ENCODE data around the gene TP63. TPM values are rescaled to one million over a fixed set of nuclear protein-coding genes. Genes with fewer than 3 reads are reported as not detected.
"Not testable (repeated sequence)": the region's sequence is repeated elsewhere in the genome, so short reads cannot be mapped to it uniquely, and the experiment has no call there.

Gene TP63
- total RNA-seq, 1 donor from 2014 or later: 0.13 TPM

GRCh38 chr3:189588475-189589178 lies 42.6 kb upstream of the TP63 start:
- Histone ChIP-seq H3K27me3 (ENCODE audit: control insufficient read depth, insufficient read depth, low read length) (no peaks in the 10 kb centered on the region), H3K36me3 (ENCODE audit: control insufficient read depth, insufficient read depth, low read length) (no peaks in the 10 kb centered on the region), H3K4me3 (ENCODE audit: low read depth, low read length) (no peak overlapping the region)
- DNase-seq (ENCODE audit: low read depth): no peak
- no peak for TF ChIP-seq CTCF (IDR thresholded peaks at IDR 0.05; ENCODE audit: insufficient read depth, low read length, poor library complexity, severe bottlenecking)

GRCh38 chr3:189589179-189589569 lies 42.0 kb upstream of the TP63 start:
- DNase-seq (ENCODE audit: low read depth): no peak

GRCh38 chr3:189590223-189590622 lies 41.0 kb upstream of the TP63 start:
- H3K36me3 ChIP-seq (ENCODE audit: control insufficient read depth, insufficient read depth, low read length): no peaks in the 10 kb centered on the region
- H3K27me3 ChIP-seq (ENCODE audit: control insufficient read depth, insufficient read depth, low read length): no peaks in the 10 kb centered on the region
- no peak overlapping the region for H3K4me3 ChIP-seq (ENCODE audit: low read depth, low read length)
- no peak for DNase-seq (ENCODE audit: low read depth)
- no peak for TF ChIP-seq CTCF (IDR thresholded peaks at IDR 0.05; ENCODE audit: insufficient read depth, low read length, poor library complexity, severe bottlenecking)

More at GRCh38 chr3:189589179-189589569, 42.0 kb upstream of the TP63 start:
- TF ChIP-seq CTCF (IDR thresholded peaks at IDR 0.05; ENCODE audit: insufficient read depth, low read length, poor library complexity, severe bottlenecking): no peak
- Histone ChIP-seq H3K27me3 (ENCODE audit: control insufficient read depth, insufficient read depth, low read length) (no peaks in the 10 kb centered on the region), H3K36me3 (ENCODE audit: control insufficient read depth, insufficient read depth, low read length) (no peaks in the 10 kb centered on the region), H3K4me3 (ENCODE audit: low read depth, low read length) (no peak overlapping the region)

- no peaks in the 10 kb centered on the region for H3K36me3 ChIP-seq (ENCODE audit: control insufficient read depth, insufficient read depth, low read length)
- TF ChIP-seq CTCF (IDR thresholded peaks at IDR 0.05; ENCODE audit: insufficient read depth, low read length, poor library complexity, severe bottlenecking): no peak
- H3K4me3 ChIP-seq (ENCODE audit: low read depth, low read length): no peak overlapping the region
- no peaks in the 10 kb centered on the region for H3K27me3 ChIP-seq (ENCODE audit: control insufficient read depth, insufficient read depth, low read length)
- DNase-seq (ENCODE audit: low read depth): no peak
Observed at GRCh38 chr3:189593581-189593980, 37.6 kb upstream of the TP63 start.

- not testable (repeated sequence) for H3K36me3 ChIP-seq (ENCODE audit: control insufficient read depth, insufficient read depth, low read length); DNase-seq (ENCODE audit: low read depth); H3K27me3 ChIP-seq (ENCODE audit: control insufficient read depth, insufficient read depth, low read length); H3K4me3 ChIP-seq (ENCODE audit: low read depth, low read length)
Observed at GRCh38 chr3:189596078-189596979, 34.9 kb upstream of the TP63 start.

- TF ChIP-seq CTCF (IDR thresholded peaks at IDR 0.05; ENCODE audit: insufficient read depth, low read length, poor library complexity, severe bottlenecking): no peak
- no peaks in the 10 kb centered on the region for H3K27me3 ChIP-seq (ENCODE audit: control insufficient read depth, insufficient read depth, low read length)
- H3K36me3 ChIP-seq (ENCODE audit: control insufficient read depth, insufficient read depth, low read length): no peaks in the 10 kb centered on the region
- DNase-seq (ENCODE audit: low read depth): no peak
- no peak overlapping the region for H3K4me3 ChIP-seq (ENCODE audit: low read depth, low read length)
Observed at GRCh38 chr3:189597918-189598317, 33.3 kb upstream of the TP63 start.

Data from kidney epithelial cell (primary cell).